GM23338 (cell line): Measurements from ENCODE around the gene CRB2.

ENCODE experiments used
- EZH2 ChIP-seq: fragments of 200-600 bp; sonication (generic); IDR thresholded peaks from one replicate; pipeline ENCODE4 v1.8.0; 2017; ENCODE audit warnings: antibody characterized with exemption, mild to moderate bottlenecking, low read depth; ENCODE audit not compliant: unreplicated experiment
- EZH2phosphoT487 ChIP-seq: fragments of 200-600 bp; sonication (generic); IDR thresholded peaks from one replicate; pipeline ENCODE4 v1.8.1; 2018; ENCODE audit warnings: antibody characterized with exemption; ENCODE audit not compliant: unreplicated experiment
- POLR2AphosphoS5 ChIP-seq: IDR thresholded peaks from 2 replicates; pipeline ENCODE4 v1.6.1; 2016; ENCODE audit warnings: antibody characterized with exemption, low read depth
- REST ChIP-seq: IDR thresholded peaks from one replicate; pipeline ENCODE4 v1.6.1; 2018; ENCODE audit warnings: antibody characterized with exemption; ENCODE audit not compliant: unreplicated experiment
- STAT1 ChIP-seq: IDR thresholded peaks from one replicate; pipeline ENCODE4 v1.6.1; 2016; ENCODE audit warnings: antibody characterized with exemption; ENCODE audit not compliant: unreplicated experiment
- TF ChIP-seq, protein P1 (sequence below), 2 experiments: fragments of 200-600 bp in 1 of 2; sonication (generic) in 1 of 2; conservative IDR thresholded peaks; 2 replicates each; pipeline versions ENCODE4 v1.5.1 to v1.6.1; 2016 to 2017; ENCODE audit warnings: antibody characterized with exemption in 2 of 2, low read depth in 2 of 2, mild to moderate bottlenecking in 2 of 2, moderate library complexity in 1 of 2
- TF ChIP-seq, protein P2 (sequence below): IDR thresholded peaks from 2 replicates; pipeline ENCODE4 v1.6.1; 2016; ENCODE audit warnings: antibody characterized with exemption

- TF ChIP-seq, protein P1, sequence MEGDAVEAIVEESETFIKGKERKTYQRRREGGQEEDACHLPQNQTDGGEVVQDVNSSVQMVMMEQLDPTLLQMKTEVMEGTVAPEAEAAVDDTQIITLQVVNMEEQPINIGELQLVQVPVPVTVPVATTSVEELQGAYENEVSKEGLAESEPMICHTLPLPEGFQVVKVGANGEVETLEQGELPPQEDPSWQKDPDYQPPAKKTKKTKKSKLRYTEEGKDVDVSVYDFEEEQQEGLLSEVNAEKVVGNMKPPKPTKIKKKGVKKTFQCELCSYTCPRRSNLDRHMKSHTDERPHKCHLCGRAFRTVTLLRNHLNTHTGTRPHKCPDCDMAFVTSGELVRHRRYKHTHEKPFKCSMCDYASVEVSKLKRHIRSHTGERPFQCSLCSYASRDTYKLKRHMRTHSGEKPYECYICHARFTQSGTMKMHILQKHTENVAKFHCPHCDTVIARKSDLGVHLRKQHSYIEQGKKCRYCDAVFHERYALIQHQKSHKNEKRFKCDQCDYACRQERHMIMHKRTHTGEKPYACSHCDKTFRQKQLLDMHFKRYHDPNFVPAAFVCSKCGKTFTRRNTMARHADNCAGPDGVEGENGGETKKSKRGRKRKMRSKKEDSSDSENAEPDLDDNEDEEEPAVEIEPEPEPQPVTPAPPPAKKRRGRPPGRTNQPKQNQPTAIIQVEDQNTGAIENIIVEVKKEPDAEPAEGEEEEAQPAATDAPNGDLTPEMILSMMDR (conservative IDR thresholded peaks at IDR 0.05; ENCODE audit: low read depth in 2 of 2) = peak in 1 of 2 experiments; percentile 13; a peak in 1 of 4 replicates
- TF ChIP-seq POLR2AphosphoS5 (no peak), STAT1 (no peak), EZH2 (no peak), EZH2phosphoT487 (no peak), REST (no peak)
- TF ChIP-seq, protein P2, sequence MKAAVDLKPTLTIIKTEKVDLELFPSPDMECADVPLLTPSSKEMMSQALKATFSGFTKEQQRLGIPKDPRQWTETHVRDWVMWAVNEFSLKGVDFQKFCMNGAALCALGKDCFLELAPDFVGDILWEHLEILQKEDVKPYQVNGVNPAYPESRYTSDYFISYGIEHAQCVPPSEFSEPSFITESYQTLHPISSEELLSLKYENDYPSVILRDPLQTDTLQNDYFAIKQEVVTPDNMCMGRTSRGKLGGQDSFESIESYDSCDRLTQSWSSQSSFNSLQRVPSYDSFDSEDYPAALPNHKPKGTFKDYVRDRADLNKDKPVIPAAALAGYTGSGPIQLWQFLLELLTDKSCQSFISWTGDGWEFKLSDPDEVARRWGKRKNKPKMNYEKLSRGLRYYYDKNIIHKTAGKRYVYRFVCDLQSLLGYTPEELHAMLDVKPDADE = no peak
Observed at GRCh38 chr9:123426406-123426805, 70.4 kb downstream of the CRB2 start.
